HG02981 (cell line): ENCODE data around the gene NHSL1.

ENCODE experiments used
- ATAC-seq: cut with Tn5 transposase; IDR thresholded peaks from one replicate; pipeline ENCODE4 v1.9.1; 2021; ENCODE audit warnings: mild to moderate bottlenecking, moderate library complexity; ENCODE audit not compliant: unreplicated experiment

NHSL1 gene

DNA sequence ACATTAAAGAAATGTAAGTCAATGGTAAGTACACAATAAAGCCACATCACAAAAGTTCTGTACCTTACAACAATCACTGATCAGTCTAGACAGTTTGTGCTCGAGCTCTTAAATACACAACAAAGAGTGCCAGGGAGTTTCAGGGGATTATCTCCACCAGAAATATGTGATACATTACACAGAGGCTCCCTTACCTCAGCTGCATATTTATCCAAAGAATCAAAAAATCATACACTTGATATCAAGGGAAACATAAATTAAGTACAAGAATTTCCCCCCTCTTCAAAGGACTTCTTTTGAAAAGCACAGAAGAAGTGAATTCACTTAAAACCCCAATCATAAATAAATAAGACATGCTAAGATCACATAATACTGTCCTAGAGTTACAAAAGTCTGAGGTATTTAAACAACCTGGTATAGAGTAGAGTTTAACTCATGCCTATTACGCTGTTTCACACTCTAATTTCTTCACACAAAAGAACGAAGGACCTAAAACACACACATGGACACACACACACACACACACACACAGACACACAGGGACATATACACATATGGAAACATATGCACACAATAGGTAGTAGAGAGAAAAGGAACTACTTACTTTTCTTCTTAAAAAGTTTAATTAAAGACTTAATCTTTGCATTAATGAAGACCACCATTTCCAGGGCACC is 528 bp downstream of the NHSL1 start:
- ATAC-seq, result no peak

GRCh38 chr6:138497286-138497685 is 2.0 kb downstream of the NHSL1 start:
- no peak for ATAC-seq

GRCh38 chr6:138494312-138494711 is 5.0 kb downstream of the NHSL1 start:
- no peak for ATAC-seq

GRCh38 chr6:138493413-138493812 is 5.9 kb downstream of the NHSL1 start:
- ATAC-seq, result no peak

DNA sequence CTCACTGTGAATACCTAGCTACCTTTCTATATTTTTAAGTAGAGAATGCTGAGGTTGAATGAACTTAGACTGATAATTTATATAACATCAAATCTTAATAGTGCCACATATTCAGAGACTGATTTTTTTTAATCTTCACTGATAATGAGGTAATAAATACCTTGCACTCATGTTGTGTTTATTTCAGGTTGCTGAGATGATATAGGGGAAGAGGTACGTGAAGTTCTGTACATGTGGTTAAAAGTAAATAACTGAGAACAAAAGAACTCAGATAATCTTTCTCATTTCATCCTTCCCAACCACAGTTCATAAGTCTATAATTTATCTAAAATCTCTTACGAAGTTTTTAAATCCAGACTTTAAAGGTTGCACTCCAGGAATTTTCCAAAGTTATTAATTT is 6.4 kb downstream of the NHSL1 start:
- no peak for ATAC-seq

- ATAC-seq, result no peak
Observed at GRCh38 chr6:138492113-138492512, 7.2 kb downstream of the NHSL1 start.

DNA sequence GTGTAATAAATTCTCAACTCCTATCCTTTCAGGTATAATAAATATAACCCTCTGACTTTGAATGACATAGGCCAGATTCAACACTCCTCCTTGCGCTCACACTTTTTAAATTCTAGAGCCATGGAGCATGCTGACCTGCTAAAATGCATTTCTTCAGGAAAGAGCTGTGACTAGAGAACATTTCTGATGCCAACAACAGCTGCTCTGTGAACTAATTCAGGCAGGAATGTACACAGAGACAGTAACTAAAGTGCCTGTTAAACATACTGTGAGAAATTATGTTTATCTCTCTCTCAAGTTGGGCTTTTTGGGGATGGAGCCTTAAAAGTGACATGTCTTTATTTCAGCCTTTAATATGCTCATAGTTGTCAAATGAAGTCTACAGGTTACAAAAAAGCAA is 8.3 kb downstream of the NHSL1 start:
- no peak for ATAC-seq

- ATAC-seq, result no peak
Observed at GRCh38 chr6:138489846-138490245, 9.4 kb downstream of the NHSL1 start.

DNA sequence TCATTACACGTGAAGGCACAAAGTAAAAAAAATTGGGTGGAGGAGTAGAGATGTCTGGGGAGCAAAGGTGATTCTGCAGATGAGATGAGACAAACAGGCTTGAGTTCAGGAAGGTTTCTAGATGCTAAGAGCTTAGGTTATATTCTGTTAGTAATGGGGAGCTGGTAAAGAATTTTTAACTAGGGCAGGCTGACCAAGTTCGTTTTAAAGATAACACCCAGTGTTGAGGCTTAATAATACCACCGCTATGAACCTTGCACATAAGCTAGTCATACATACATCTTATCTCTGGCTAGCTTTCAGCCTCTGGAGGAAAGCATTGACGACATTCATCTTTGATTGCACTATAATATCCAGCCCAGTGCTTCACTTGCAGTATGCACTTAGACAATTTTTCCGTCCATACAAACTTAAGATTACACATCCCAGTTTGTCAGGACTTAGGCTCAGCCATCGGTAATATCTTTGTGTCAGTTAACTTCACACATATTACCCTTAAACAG is 12.1 kb downstream of the NHSL1 start:
- no peak for ATAC-seq

DNA sequence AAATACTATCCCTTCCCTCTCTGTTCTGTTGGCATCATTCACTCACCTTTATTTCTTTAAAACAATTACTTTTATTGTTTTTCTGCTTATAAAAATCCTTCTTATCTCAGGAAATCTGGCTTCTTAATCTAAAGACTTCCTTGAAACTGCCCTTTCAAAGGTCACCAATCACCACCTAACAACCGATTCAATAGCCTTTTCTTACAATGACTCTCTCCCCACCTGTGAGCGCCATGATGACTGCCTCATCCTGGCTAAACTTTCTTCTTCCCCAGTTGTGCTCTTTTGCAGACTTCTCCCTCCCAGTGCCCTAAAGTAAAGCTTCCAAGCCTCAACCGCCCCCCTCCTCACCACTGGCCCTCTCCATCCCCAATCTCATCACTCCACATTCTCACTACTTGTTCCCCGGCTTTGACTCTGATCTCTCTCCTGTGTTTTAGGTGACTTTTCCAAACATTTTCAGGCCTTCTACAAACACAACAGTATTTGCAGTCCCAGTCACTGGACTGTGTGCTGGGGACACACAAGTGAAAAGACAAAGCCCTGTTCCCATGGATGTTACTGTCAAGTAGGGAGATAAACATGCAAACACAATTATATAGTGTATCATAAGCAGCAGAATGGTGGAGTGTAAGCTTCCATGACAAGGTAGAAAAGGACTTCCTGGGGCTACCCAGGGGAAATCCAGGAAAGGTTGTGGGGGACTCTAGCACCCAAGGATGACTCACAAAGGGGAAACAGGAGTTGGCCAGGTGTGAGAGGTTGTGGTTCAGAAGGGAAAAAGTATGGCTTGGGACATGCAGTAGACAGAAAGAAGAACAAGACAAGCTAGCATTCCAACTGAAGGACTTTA is 12.8 kb downstream of the NHSL1 start:
- ATAC-seq, result no peak

DNA sequence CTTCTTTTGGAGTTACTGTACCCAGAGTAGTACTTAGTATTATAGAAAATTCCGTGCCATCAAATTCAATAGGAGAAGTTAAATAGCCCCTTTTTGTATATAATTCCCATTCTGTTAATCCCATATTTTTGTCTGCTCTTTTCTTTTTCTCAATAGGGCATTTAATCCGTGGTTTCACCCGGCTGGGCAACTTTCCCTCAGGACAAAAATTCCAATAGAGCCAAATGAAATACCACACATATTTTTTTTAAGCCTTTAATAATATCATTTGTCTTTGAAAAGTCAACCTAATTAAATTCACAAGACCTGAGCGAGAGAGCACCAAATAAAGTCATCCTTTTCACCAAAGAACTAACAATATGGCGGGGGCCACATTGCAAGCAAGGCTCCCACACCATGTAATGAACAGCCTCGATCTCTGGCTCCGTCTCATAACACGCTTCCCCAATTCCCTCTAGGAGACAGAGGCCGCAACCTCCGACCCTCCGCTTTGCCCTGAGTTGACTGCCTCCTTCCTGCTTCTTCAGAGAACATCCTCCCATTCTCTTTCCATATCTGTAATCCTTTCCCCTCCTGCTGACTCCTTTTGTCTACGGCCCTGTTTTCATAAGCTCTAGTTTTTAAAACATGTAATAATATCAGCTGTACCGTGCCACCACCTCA is 13.6 kb downstream of the NHSL1 start:
- ATAC-seq, result no peak

DNA sequence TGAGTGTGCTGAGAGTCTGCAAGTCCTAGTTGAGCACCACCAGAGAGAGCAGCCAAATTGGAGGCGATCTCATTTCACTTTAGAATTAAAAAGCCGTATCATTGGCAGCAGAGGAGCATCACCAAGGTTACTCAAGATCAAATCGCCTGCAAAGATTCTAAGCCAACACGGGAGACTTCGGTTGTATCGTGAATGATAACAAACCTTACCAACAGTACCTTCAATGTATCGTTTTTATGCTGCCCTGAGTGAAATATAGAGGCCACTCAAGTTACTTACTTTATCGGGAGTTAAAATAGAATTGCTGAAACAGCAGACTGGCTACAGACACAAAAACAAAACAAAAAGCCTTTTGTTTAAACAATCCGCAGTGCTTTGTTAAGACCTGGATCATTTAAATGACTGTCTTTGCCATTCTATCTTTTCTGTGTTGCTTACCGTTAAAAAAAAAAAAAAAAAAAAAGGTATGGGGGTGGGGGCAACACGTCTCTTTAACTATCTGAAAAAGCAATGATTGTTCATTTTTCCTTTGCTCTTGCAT is 14.2 kb downstream of the NHSL1 start:
- no peak for ATAC-seq

- ATAC-seq, result no peak
Observed at GRCh38 chr6:138484018-138484731, 15.1 kb downstream of the NHSL1 start.

DNA sequence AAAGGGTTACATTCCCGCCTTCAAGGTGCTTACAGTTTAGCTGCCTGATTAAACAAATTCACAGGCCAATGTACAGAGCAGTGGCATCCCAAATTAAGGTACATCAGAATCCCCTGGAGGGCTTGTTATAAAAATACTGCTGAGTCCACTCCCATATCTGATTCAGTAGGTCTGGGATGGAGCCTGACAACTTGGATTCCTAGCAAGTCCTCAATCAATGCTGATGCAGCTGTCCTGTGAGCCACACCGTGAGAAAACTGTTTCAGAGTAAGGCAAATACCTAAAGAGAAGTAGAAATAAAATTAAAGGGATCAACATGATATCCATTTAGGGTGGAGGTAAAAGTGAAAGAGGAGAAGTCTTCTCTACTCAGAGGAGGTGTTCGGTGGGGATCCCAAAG is 16.5 kb downstream of the NHSL1 start:
- no peak for ATAC-seq

DNA sequence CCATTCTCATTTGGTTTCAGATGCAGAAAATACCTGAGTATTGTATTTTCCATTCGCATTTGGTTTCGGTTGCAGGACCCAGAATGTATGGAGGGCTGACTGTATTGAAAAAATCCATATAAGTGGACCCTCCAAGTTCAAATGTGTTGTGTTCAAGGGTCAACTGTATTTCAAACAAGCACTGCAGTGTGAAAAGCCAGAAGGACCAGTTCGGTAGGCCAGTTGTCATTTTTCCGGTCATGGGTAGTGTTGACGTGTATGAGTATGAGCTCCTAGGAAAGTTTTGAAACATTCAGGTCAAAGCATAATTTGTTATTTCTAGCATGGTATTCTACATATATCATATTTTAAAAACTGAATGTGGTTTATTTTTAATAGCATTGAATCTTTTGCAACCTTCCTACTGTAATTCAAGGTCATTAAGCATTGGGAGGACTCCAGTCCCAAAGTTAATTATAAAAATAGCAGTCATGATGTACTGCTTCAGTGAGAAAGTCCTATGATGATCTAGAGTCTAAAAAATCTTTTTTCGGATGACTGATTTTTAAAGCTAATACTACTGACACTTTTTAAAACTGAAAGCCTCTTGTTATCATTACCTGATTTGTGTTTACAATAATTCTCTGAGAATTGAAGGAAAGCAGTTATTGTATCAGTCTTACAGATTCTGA is 18.9 kb downstream of the NHSL1 start:
- no peak for ATAC-seq

DNA sequence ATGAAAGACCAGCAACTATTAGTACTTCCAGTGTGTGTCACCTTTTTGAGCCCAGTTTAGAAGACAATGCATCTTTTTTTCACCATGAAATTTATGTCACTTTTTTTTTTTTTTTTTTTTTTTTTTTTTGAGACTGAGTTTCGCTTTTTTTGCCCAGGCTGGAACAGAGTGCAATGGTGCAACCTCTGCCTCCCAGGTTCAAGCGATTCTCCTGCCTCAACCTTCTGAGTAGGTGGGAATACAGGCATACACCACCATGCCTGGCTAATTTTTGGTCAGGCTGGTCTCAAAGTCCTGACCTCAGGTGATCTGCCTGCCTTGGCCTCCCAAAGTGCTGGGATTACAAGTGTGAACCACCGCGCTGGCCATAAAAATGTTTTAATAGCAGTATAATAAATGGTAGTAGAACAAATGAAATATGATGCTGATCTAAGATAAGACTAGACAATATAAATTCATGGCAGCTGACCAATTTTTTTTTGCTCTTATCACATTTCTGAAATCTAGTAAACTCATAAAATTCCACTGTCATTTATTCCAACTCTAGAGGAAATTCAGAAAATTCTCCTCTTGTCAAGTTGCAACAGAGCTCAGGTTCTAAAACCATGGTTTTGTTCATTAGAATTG is 21.3 kb downstream of the NHSL1 start:
- ATAC-seq, result no peak

GRCh38 chr6:138476116-138476515 is 23.2 kb downstream of the NHSL1 start:
- no peak for ATAC-seq

- no peak for ATAC-seq
Observed at GRCh38 chr6:138473144-138473543, 26.1 kb downstream of the NHSL1 start.

DNA sequence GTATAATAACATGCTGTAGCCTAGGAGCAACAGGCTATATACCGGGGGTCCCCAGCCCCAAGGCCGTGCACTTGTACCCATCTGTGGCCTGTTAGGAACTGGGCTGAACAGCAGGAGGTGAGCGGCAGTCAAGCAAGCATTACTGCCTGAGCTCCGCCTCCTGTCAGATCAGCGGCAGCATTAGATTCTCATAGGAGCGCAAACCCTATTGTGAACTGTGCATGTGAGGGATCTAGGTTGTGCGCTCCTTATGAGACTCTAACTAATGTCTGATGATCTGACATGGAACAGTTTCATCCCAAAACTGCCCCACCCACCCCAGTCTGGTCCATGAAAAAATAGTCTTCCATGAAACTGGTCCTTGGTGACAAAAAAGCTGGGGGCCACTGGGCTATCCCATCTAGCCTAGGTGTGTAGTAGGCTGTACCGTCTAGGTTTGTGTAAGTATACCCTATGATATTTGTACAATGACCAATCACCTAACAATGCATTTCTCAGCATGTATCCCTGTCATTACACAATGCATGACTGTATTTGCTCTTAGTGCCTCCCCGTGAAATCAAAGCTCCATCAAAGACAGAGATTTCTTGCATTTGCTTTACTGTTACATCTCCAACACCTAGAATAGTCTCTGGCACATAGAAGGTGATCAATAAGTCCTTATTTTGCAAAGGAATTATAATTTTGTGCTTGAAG is 30.8 kb downstream of the NHSL1 start:
- no peak for ATAC-seq
